ENCODE results near the gene NR3C2.

The NR3C2 gene

GRCh38 chr4:148441986-148442831 is at the start of gene NR3C2:
NR3C2 (minus strand) TSS chr4:148442414.
- H3K4me3 ChIP-seq (ENCODE audit: low read depth, low read length) = peak within 1 kb of the TSS; percentile 95
- DNase-seq (ENCODE audit: low read depth) = peak; percentile 92

GRCh38 chr4:148487181-148487580 is 45.0 kb upstream of the NR3C2 start:
- no peak overlapping the region for H3K4me3 ChIP-seq (ENCODE audit: low read depth, low read length)
- DNase-seq (ENCODE audit: low read depth) = no peak

- no peak overlapping the region for H3K4me3 ChIP-seq (ENCODE audit: low read depth, low read length)
- DNase-seq (ENCODE audit: low read depth) = no peak
Measured at GRCh38 chr4:148481636-148482035, 39.4 kb upstream of the NR3C2 start.

- H3K4me3 ChIP-seq (ENCODE audit: low read depth, low read length) = no peak overlapping the region
- DNase-seq (ENCODE audit: low read depth) = no peak
Measured at GRCh38 chr4:148477276-148477675, 35.1 kb upstream of the NR3C2 start.

- no peak overlapping the region for H3K4me3 ChIP-seq (ENCODE audit: low read depth, low read length)
- no peak for DNase-seq (ENCODE audit: low read depth)
Measured at GRCh38 chr4:148469938-148470337, 27.7 kb upstream of the NR3C2 start.

GRCh38 chr4:148454835-148455234 is 12.6 kb upstream of the NR3C2 start:
- no peak overlapping the region for H3K4me3 ChIP-seq (ENCODE audit: low read depth, low read length)
- no peak for DNase-seq (ENCODE audit: low read depth)

GRCh38 chr4:148453833-148454232 is 11.6 kb upstream of the NR3C2 start:
- no peak overlapping the region for H3K4me3 ChIP-seq (ENCODE audit: low read depth, low read length)
- no peak for DNase-seq (ENCODE audit: low read depth)

- H3K4me3 ChIP-seq (ENCODE audit: low read depth, low read length) = no peak overlapping the region
- no peak for DNase-seq (ENCODE audit: low read depth)
Measured at GRCh38 chr4:148452970-148453369, 10.8 kb upstream of the NR3C2 start.

GRCh38 chr4:148449921-148450320 is 7.7 kb upstream of the NR3C2 start:
- no peak overlapping the region for H3K4me3 ChIP-seq (ENCODE audit: low read depth, low read length)
- DNase-seq (ENCODE audit: low read depth) = no peak

GRCh38 chr4:148448141-148448540 is 5.9 kb upstream of the NR3C2 start:
- no peak for DNase-seq (ENCODE audit: low read depth)
- no peak overlapping the region for H3K4me3 ChIP-seq (ENCODE audit: low read depth, low read length)

- no peak for DNase-seq (ENCODE audit: low read depth)
- H3K4me3 ChIP-seq (ENCODE audit: low read depth, low read length) = peak overlapping the region; percentile 12
Measured at GRCh38 chr4:148447681-148448080, 5.5 kb upstream of the NR3C2 start.

- no peak for DNase-seq (ENCODE audit: low read depth)
- H3K4me3 ChIP-seq (ENCODE audit: low read depth, low read length) = peak overlapping the region; percentile 95
Measured at GRCh38 chr4:148445860-148446330, 3.7 kb upstream of the NR3C2 start.

GRCh38 chr4:148445071-148445859 is 3.1 kb upstream of the NR3C2 start:
- DNase-seq (ENCODE audit: low read depth) = no peak
- peak overlapping the region; percentile 95 for H3K4me3 ChIP-seq (ENCODE audit: low read depth, low read length)

GRCh38 chr4:148444296-148445070 is 2.3 kb upstream of the NR3C2 start:
- H3K4me3 ChIP-seq (ENCODE audit: low read depth, low read length) = peak overlapping the region; percentile 95
- no peak for DNase-seq (ENCODE audit: low read depth)

- peak overlapping the region; percentile 95 for H3K4me3 ChIP-seq (ENCODE audit: low read depth, low read length)
Measured at GRCh38 chr4:148443512-148444295, 1.5 kb upstream of the NR3C2 start.

GRCh38 chr4:148442832-148443511 is 758 bp upstream of the NR3C2 start:
- DNase-seq (ENCODE audit: low read depth) = no peak

More at GRCh38 chr4:148443512-148444295, 1.5 kb upstream of the NR3C2 start:
- no peak for DNase-seq (ENCODE audit: low read depth)

GRCh38 chr4:148441624-148441985 is 609 bp downstream of the NR3C2 start:
- H3K4me3 ChIP-seq (ENCODE audit: low read depth, low read length) = peak overlapping the region; percentile 95

More at GRCh38 chr4:148442832-148443511, 758 bp upstream of the NR3C2 start:
- peak overlapping the region; percentile 95 for H3K4me3 ChIP-seq (ENCODE audit: low read depth, low read length)

GRCh38 chr4:148438047-148438446 is 4.2 kb downstream of the NR3C2 start:
- DNase-seq (ENCODE audit: low read depth) = no peak
- H3K4me3 ChIP-seq (ENCODE audit: low read depth, low read length) = no peak overlapping the region

More at GRCh38 chr4:148441624-148441985, 609 bp downstream of the NR3C2 start:
- no peak for DNase-seq (ENCODE audit: low read depth)
